ENCODE measurements around the gene WDR1. TPM values are rescaled to one million over a fixed set of nuclear protein-coding genes. Genes with fewer than 3 reads are reported as not detected.
"Not testable (repeated sequence)": the region's sequence is repeated elsewhere in the genome, so short reads cannot be mapped to it uniquely, and the experiment has no call there.

The WDR1 gene
- total RNA-seq, 6 donors from 2014 or later = 135 to 307 (median 183) TPM

DNA sequence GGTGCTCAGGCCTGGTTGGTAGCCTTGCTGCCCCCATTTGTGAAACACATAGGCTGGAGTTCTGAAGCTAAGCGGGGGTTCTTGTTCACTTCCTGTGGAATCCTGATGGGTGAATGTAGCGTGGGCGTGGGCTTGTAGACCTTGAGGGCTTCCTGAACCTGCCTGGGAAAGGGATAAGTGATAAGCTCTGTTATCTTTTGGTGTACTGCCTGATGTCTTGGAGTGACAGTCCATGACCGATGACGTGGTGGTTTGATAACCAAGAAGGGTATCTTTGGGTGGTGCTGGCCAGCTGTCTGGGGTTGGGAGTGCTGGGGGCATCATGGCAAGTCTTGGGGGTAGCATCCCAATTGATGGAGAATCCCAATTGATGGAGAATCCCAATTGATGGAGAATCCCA lies 17.5 kb upstream of the WDR1 start:
- 95 to 98% methylated on average over 4 to 5 of the region's 5 CpGs for WGBS, 2 donors
- DNase-seq (no peak), ATAC-seq (ENCODE audit: low FRiP score in 2 of 2) (no peak)
- Histone ChIP-seq H3K4me3 (no peak overlapping the region), H3K27me3 (no peaks in the 10 kb centered on the region), H3K27ac (no peak overlapping the region), H3K4me1 (peaks cover 0 to 5% (median 0%) of the 10 kb centered on the region in 4 donors), H3K36me3 (no peaks in the 10 kb centered on the region), H3K9me3 (no peaks in the 10 kb centered on the region)
- TF ChIP-seq, protein P1, sequence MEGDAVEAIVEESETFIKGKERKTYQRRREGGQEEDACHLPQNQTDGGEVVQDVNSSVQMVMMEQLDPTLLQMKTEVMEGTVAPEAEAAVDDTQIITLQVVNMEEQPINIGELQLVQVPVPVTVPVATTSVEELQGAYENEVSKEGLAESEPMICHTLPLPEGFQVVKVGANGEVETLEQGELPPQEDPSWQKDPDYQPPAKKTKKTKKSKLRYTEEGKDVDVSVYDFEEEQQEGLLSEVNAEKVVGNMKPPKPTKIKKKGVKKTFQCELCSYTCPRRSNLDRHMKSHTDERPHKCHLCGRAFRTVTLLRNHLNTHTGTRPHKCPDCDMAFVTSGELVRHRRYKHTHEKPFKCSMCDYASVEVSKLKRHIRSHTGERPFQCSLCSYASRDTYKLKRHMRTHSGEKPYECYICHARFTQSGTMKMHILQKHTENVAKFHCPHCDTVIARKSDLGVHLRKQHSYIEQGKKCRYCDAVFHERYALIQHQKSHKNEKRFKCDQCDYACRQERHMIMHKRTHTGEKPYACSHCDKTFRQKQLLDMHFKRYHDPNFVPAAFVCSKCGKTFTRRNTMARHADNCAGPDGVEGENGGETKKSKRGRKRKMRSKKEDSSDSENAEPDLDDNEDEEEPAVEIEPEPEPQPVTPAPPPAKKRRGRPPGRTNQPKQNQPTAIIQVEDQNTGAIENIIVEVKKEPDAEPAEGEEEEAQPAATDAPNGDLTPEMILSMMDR (IDR thresholded peaks at IDR 0.05) = no peak
- TF ChIP-seq POLR2AphosphoS5 (IDR thresholded peaks at IDR 0.05) = no peak
- no peak for TF ChIP-seq EP300 (IDR thresholded peaks at IDR 0.05)
- TF ChIP-seq POLR2A (IDR thresholded peaks at IDR 0.05) = no peak

DNA sequence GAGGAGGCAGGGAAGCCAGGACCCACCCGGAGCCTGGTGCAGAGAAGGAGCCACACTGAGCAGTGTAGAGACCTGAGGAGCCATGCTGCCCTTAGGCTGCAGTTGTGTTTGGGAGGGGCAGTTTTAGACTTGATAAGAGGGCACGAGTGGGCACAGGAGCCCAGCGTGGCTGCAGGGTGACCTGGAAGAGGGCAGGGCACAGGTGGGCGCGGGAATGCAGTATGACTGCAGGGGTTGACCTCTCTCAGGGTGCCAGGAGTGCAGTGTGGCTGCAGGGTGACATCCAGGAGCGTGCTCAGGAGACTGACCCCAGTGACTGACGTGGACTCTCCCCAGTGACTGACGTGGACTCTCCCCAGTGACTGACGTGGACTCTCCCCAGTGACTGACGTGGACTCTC lies 14.6 kb upstream of the WDR1 start:
- TF ChIP-seq POLR2AphosphoS5 (IDR thresholded peaks at IDR 0.05) (no peak), EP300 (IDR thresholded peaks at IDR 0.05) (no peak), POLR2A (IDR thresholded peaks at IDR 0.05) (no peak)
- TF ChIP-seq, protein P1 (IDR thresholded peaks at IDR 0.05) = no peak
- peak in 1 of 2 donors; percentile 58 for DNase-seq
- 87 to 91% methylated on average over 5 to 6 of the region's 10 CpGs for WGBS, 2 donors
- Histone ChIP-seq H3K4me1 (peaks cover 0 to 5% (median 0%) of the 10 kb centered on the region in 4 donors), H3K4me3 (no peak overlapping the region), H3K36me3 (no peaks in the 10 kb centered on the region), H3K27me3 (no peaks in the 10 kb centered on the region), H3K9me3 (no peaks in the 10 kb centered on the region), H3K27ac (no peak overlapping the region)
- ATAC-seq (ENCODE audit: low FRiP score in 2 of 2) = no peak

DNA sequence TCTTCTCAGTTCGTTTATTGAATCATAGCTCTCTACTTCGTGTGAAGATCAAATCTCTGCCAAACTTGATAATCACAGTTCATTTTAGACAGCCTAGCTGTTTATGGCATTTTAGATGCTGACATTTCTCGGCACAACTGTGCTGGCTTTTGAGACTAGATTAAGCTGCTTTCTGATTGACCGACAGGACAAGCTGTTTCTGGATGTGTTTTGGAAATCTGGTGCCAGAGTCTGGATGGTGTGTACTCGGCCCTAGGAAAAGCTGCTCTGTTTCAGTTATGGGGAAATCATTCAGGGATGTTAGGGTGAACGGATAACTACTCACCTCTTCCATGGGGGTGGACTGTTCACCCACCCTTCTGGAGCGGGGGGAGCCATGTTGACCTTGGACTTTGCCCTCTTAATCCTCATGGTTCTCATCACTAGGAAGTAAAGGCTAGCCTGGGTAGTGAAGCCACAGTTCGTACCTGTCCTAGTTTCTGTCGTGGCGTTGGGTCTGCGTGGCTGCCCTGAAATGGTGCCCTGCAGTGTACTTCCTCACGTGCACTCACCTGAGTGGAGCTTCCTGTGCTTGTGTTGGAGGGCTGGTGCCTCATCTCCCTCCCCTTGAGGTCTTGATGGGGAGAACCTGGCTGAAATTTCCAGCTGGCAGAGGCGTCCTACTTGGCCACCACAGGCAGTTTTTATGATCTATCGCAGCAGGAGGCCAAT lies 13.7 kb upstream of the WDR1 start:
- Histone ChIP-seq H3K27me3 (no peaks in the 10 kb centered on the region), H3K4me3 (no peak overlapping the region), H3K4me1 (peaks cover 0 to 5% (median 0%) of the 10 kb centered on the region in 4 donors), H3K36me3 (no peaks in the 10 kb centered on the region), H3K9me3 (no peaks in the 10 kb centered on the region), H3K27ac (no peak overlapping the region)
- DNase-seq = no peak
- 71 to 74% methylated on average over 13 to 14 of the region's 14 CpGs for WGBS, 2 donors
- TF ChIP-seq POLR2A (IDR thresholded peaks at IDR 0.05) = no peak
- no peak for ATAC-seq (ENCODE audit: low FRiP score in 2 of 2)

DNA sequence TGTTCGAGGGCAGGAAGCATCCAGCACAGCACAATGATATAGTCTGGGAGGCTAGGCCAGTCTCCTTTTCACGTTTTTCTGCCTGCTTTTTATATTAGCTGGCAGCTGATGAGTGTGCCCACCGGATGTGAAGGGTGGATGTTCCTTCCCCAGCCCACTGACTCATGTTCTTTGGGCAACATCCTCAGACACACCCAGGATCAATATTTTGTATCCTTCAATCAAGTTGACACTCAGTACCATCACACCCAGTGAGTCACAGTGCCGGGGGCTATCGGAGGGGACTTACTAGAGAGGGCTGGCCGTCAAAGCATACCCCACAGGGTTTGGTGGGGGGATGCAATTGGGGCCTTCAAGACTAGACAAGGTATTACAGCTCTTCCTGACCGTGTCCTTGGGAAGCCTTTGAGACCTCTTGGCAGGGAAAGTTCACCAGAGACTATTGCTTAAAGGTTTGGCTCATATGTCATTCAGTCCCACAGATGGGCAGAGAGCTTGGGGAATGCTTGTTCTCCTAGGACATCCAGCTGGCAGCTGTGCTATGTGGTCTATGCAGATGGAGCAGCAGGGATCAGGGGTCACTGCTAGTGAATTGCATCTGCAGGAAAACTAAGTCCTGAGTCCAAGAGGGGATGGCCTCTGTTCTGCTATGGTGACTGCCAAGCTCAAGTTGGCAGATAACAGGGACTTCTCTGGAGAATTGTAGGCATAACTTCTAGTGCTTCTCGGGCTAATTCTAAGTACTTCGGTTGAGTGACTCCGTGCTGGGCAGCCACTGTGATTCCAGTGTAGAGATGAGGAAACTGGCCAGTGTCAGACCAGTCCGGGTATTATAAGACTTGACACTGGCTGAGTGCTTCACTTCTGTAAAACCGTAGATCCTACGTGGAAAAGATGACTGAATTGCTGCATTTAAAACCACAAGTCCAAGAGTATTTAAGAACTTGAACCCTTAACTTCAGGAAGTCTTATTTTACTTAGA lies 12.9 kb upstream of the WDR1 start:
- H3K27ac ChIP-seq = no peak overlapping the region
- DNase-seq (no peak), ATAC-seq (ENCODE audit: low FRiP score in 2 of 2) (no peak)
- H3K9me3 ChIP-seq = no peaks in the 10 kb centered on the region
- 80 to 90% methylated on average over 12 to 13 of the region's 13 CpGs for WGBS, 2 donors
- H3K27me3 ChIP-seq = no peaks in the 10 kb centered on the region
- no peak overlapping the region for H3K4me3 ChIP-seq
- TF ChIP-seq, protein P1 (IDR thresholded peaks at IDR 0.05) = no peak
- no peak for TF ChIP-seq POLR2A (IDR thresholded peaks at IDR 0.05)
- TF ChIP-seq POLR2AphosphoS5 (IDR thresholded peaks at IDR 0.05) = no peak
- TF ChIP-seq EP300 (IDR thresholded peaks at IDR 0.05) = no peak
- H3K4me1 ChIP-seq = peaks cover 0 to 5% (median under 1%) of the 10 kb centered on the region in 4 donors
- H3K36me3 ChIP-seq = no peaks in the 10 kb centered on the region

DNA sequence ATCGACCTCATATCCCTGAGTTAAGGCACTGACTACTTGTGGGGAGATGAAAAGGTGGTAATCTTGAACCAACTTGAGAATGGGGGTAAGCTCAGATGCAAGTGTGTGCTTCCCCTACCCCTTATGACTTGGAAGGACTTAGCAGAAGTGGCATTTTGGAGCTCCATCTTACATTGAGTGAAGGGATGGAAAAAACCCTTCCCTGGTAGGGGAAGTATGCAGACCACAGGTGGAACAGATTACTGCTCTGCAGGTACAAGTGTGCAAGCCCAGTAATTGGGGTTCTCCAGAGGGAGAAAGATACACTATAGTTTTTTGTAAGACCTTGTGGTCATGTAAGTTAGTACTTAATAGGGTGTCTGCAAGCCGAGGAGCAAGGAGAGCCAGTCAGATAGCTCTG lies 12.2 kb upstream of the WDR1 start:
- H3K4me1 ChIP-seq = peaks cover 4 to 11% (median 7%) of the 10 kb centered on the region in 4 donors
- no peaks in the 10 kb centered on the region for H3K9me3 ChIP-seq
- TF ChIP-seq, protein P1 (IDR thresholded peaks at IDR 0.05) = no peak
- no peak for TF ChIP-seq POLR2AphosphoS5 (IDR thresholded peaks at IDR 0.05)
- no peak for TF ChIP-seq EP300 (IDR thresholded peaks at IDR 0.05)
- TF ChIP-seq POLR2A (IDR thresholded peaks at IDR 0.05) = no peak
- no peak for ATAC-seq (ENCODE audit: low FRiP score in 2 of 2)
- no peak overlapping the region for H3K27ac ChIP-seq
- H3K4me3 ChIP-seq = no peak overlapping the region
- no peak for DNase-seq
- 40 to 78% methylated on average over 2 of the region's 2 CpGs for WGBS, 2 donors
- no peaks in the 10 kb centered on the region for H3K36me3 ChIP-seq
- no peaks in the 10 kb centered on the region for H3K27me3 ChIP-seq

DNA sequence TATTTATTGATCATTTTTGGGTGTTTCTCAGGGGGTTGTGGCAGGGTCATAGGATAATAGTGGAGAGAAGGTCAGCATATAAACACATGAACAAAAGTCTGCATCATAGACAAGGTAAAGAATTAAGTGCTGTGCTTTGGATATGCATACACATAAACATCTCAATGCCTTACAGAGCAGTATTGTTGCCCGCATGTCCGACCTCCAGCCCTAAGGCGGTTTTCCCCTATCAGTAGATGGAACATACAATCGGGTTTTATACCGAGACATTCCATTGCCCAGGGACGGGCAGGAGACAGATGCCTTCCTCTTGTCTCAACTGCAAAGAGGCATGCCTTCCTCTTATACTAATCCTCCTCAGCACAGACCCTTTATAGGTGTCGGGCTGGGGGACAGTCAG lies 10.9 kb upstream of the WDR1 start:
- not testable (repeated sequence) for H3K27ac ChIP-seq; ATAC-seq (ENCODE audit: low FRiP score in 2 of 2); H3K36me3 ChIP-seq; H3K9me3 ChIP-seq; DNase-seq; H3K27me3 ChIP-seq; H3K4me3 ChIP-seq
- H3K4me1 ChIP-seq = peaks cover 12 to 22% (median 15%) of the 10 kb centered on the region in 4 donors
- WGBS, 2 donors = 67 to 70% methylated on average over 7 of the region's 7 CpGs

Measured in upper lobe of left lung (tissue), 6 donors.